Liver (tissue), 9 donors: ENCODE results near the gene KRTAP10-9. TPM values are rescaled to one million over a fixed set of nuclear protein-coding genes. Genes with fewer than 3 reads are reported as not detected.

Source experiments
- DNase-seq: peaks from one replicate; pipeline ENCODE4 v3.0.0-alpha.2; 2017; ENCODE audit warnings: low spot score
- H3K27ac ChIP-seq, 2 donors: one replicate each; pipeline ENCODE4 v1.7.0; 2013; ENCODE audit warnings: inconsistent platforms in 2 of 2, low read length in 2 of 2, control low read depth in 1 of 2, low read depth in 1 of 2, mild to moderate bottlenecking in 1 of 2
- H3K27me3 ChIP-seq, 4 donors: one replicate each; pipeline versions ENCODE4 v1.6.1 to v1.7.0; 2013; ENCODE audit warnings: low read length in 3 of 4, inconsistent platforms in 1 of 4, mild to moderate bottlenecking in 1 of 4, moderate library complexity in 1 of 4; ENCODE audit not compliant: control insufficient read depth in 4 of 4, insufficient read depth in 4 of 4
- H3K36me3 ChIP-seq, 4 donors: one replicate each; pipeline versions ENCODE4 v1.6.1 to v1.7.0; 2013; ENCODE audit warnings: low read length in 3 of 4, mild to moderate bottlenecking in 3 of 4, low read depth in 1 of 4, moderate library complexity in 1 of 4; ENCODE audit not compliant: control insufficient read depth in 4 of 4, insufficient read depth in 3 of 4
- H3K4me1 ChIP-seq, 4 donors: one replicate each; pipeline versions ENCODE4 v1.6.1 to v1.7.0; 2013; ENCODE audit warnings: low read length in 3 of 4, mild to moderate bottlenecking in 3 of 4, moderate library complexity in 1 of 4; ENCODE audit not compliant: control insufficient read depth in 4 of 4, insufficient read depth in 4 of 4
- H3K4me3 ChIP-seq, 3 donors: one replicate each; pipeline versions ENCODE4 v1.6.1 to v1.7.0; 2013; ENCODE audit warnings: low read length in 3 of 3, control low read depth in 1 of 3, low read depth in 1 of 3, mild to moderate bottlenecking in 1 of 3
- H3K9ac ChIP-seq, 2 donors: one replicate each; pipeline ENCODE4 v1.7.0; 2013; ENCODE audit warnings: low read length in 2 of 2, mild to moderate bottlenecking in 2 of 2, moderate library complexity in 2 of 2, control low read depth in 1 of 2, low read depth in 1 of 2
- H3K9me3 ChIP-seq, 4 donors: one replicate each; pipeline versions ENCODE4 v1.6.1 to v1.7.0; 2013; ENCODE audit warnings: low read length in 3 of 4; ENCODE audit not compliant: control insufficient read depth in 4 of 4
- ATF3 ChIP-seq: IDR thresholded peaks from 2 replicates; pipeline ENCODE4 v1.6.1; 2016; ENCODE audit warnings: antibody characterized with exemption
- CTCF ChIP-seq: fragments of 150-350 bp; IDR thresholded peaks from 2 replicates; pipeline ENCODE4 v1.5.1; 2017; ENCODE audit warnings: improper control_type of control experiment, low read depth, low read length; ENCODE audit not compliant: missing input control
- EGR1 ChIP-seq, 2 donors: IDR thresholded peaks; 2 replicates each; pipeline ENCODE4 v1.6.1; 2016 to 2018; ENCODE audit warnings: antibody characterized with exemption in 2 of 2, low read depth in 2 of 2
- FOXA1 ChIP-seq: IDR thresholded peaks from 2 replicates; pipeline ENCODE4 v1.6.1; 2016; ENCODE audit warnings: antibody characterized with exemption
- FOXA2 ChIP-seq: IDR thresholded peaks from 2 replicates; pipeline ENCODE4 v1.6.1; 2016; ENCODE audit warnings: antibody characterized with exemption
- GABPA ChIP-seq, 2 donors: IDR thresholded peaks in 1 of 2; conservative IDR thresholded peaks in 1 of 2; 2 replicates each; pipeline ENCODE4 v1.6.1; 2016; ENCODE audit warnings: antibody characterized with exemption in 2 of 2, mild to moderate bottlenecking in 1 of 2, moderate library complexity in 1 of 2
- HNF4A ChIP-seq, 2 donors: conservative IDR thresholded peaks; 2 replicates each; pipeline ENCODE4 v1.6.1; 2016; ENCODE audit warnings: antibody characterized with exemption in 2 of 2, mild to moderate bottlenecking in 2 of 2
- HNF4G ChIP-seq: IDR thresholded peaks from 2 replicates; pipeline ENCODE4 v1.6.1; 2016; ENCODE audit warnings: antibody characterized with exemption
- JUND ChIP-seq, 2 donors: IDR thresholded peaks; 2 replicates each; pipeline ENCODE4 v1.6.1; 2016; ENCODE audit warnings: antibody characterized with exemption in 2 of 2
- NR2F2 ChIP-seq: IDR thresholded peaks from 2 replicates; pipeline ENCODE4 v1.6.1; 2016; ENCODE audit warnings: antibody characterized with exemption
- RAD21 ChIP-seq, 2 donors: IDR thresholded peaks; 2 replicates each; pipeline ENCODE4 v1.6.1; 2016; ENCODE audit warnings: antibody characterized with exemption in 2 of 2, mild to moderate bottlenecking in 2 of 2
- REST ChIP-seq: IDR thresholded peaks from 2 replicates; pipeline ENCODE4 v1.6.1; 2016; ENCODE audit warnings: antibody characterized with exemption, mild to moderate bottlenecking
- SP1 ChIP-seq: IDR thresholded peaks from 2 replicates; pipeline ENCODE4 v1.6.1; 2018; ENCODE audit warnings: antibody characterized with exemption, mild to moderate bottlenecking
- TAF1 ChIP-seq: conservative IDR thresholded peaks from 2 replicates; pipeline ENCODE4 v1.6.1; 2016; ENCODE audit warnings: antibody characterized with exemption, mild to moderate bottlenecking
- YY1 ChIP-seq: IDR thresholded peaks from 2 replicates; pipeline ENCODE4 v1.6.1; 2016; ENCODE audit warnings: antibody characterized with exemption, mild to moderate bottlenecking
- ZBTB33 ChIP-seq: IDR thresholded peaks from 2 replicates; pipeline ENCODE4 v1.6.1; 2016; ENCODE audit warnings: antibody characterized with exemption
- WGBS: extraction: QIAGEN DNeasy Blood & Tissue Kit; methylation state at CpG from one replicate; pipeline ENCODE4 v1.1.7; 2013; 5-methylcytosine and 5-hydroxymethylcytosine counted together
- polyA plus RNA-seq, 2 donors: library from polyadenylated mRNA; stranded (reverse) in 1 of 2; unstranded in 1 of 2; fragments of 200-250 nt in 1 of 2; fragments of >200 nt in 1 of 2; fragmentation: Nextera tagmentation in 1 of 2; extraction: Ambion mirVana in 1 of 2; gene quantifications; one replicate each; pipeline versions ENCODE4 v1.2.1 to v1.2.3, GENCODE V29; 2013 to 2015
- total RNA-seq, 2 donors: library from RNA; depleted of rRNA; stranded (reverse); fragments of >200 nt; gene quantifications; one replicate each; pipeline ENCODE4 v1.2.3, GENCODE V29; 2014
- TF ChIP-seq, protein P1 (sequence below): IDR thresholded peaks from 2 replicates; pipeline ENCODE4 v1.6.1; 2016; ENCODE audit warnings: antibody characterized with exemption
- donor health status: healthy.
- donor health status: healthy.
- donor health status: healthy.
- donor health status: healthy.
- donor health status: healthy.

KRTAP10-9 gene
- total and polyA plus RNA-seq, 4 donors = not detected

DNA sequence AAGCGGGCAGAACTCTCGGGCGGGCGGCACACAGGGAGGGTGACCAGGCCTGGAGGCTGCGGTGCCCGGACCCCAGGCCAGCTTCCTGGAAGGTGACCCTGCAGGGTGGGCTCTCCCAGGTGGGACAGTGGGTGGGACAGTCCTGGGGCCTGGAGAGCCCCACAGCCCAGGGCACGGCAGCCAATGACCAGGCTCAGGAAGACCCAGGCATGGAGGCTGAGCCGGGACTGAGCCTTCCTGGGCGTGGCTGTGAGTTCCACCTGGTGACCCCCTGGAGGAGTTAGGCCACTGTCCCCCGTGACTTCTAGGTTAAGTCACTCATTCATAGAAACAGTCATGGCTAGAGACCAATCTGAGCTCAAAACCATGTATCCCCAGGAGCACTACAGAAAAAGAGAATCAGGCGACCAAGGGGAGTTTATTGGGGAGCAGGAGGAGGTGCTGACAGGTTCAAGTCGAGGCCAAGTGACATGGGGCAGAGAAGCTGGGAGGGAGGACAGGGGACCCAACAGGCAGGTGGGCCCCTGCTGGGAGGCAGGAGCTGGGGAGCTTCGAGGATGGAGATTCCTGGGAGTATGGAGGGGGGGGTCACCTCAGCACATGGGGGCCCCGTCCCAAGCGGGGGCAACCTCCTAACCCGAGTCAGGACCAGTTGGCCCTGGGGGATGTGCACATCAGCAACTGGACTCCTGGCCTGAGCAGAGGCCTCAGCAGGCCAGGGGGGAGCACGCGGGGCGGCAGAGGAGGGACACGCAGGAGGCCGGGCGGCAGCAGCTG lies 47.6 kb upstream of the KRTAP10-9 start:
- TF ChIP-seq ZBTB33 (no peak), JUND (IDR thresholded peaks at IDR 0.05) (no peak), REST (no peak), YY1 (no peak), TAF1 (no peak), ATF3 (no peak), EGR1 (IDR thresholded peaks at IDR 0.05; ENCODE audit: low read depth in 2 of 2) (no peak), SP1 (no peak), CTCF (no peak), FOXA1 (no peak), NR2F2 (no peak), HNF4G (no peak), FOXA2 (no peak), RAD21 (IDR thresholded peaks at IDR 0.05) (no peak)
- TF ChIP-seq, protein P1, sequence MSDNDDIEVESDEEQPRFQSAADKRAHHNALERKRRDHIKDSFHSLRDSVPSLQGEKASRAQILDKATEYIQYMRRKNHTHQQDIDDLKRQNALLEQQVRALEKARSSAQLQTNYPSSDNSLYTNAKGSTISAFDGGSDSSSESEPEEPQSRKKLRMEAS = no peak
- peak; percentile 14 for DNase-seq
- Histone ChIP-seq H3K4me3 (no peak overlapping the region), H3K27ac (no peak overlapping the region), H3K4me1 (peaks cover 0 to 13% (median 3%) of the 10 kb centered on the region in 4 donors), H3K36me3 (no peaks in the 10 kb centered on the region), H3K27me3 (no peaks in the 10 kb centered on the region), H3K9ac (no peak overlapping the region), H3K9me3 (peaks cover 0 to 4% (median 2%) of the 10 kb centered on the region in 4 donors)
- WGBS = 84% methylated on average over 22 of the region's 22 CpGs

- TF ChIP-seq EGR1 (IDR thresholded peaks at IDR 0.05; ENCODE audit: low read depth in 2 of 2) = no peak
- TF ChIP-seq FOXA2 = no peak
- no peak for TF ChIP-seq REST
- TF ChIP-seq, protein P1 = no peak
- no peak for TF ChIP-seq HNF4G
- TF ChIP-seq GABPA (IDR thresholded peaks at IDR 0.05 in 1 of 2, conservative IDR thresholded peaks at IDR 0.05 in 1 of 2) = no peak
- TF ChIP-seq HNF4A (conservative IDR thresholded peaks at IDR 0.05) = no peak
- TF ChIP-seq YY1 = no peak
- no peak for TF ChIP-seq JUND (IDR thresholded peaks at IDR 0.05)
- no peak for TF ChIP-seq FOXA1
- no peak for TF ChIP-seq NR2F2
- TF ChIP-seq SP1 = no peak
- no peak for TF ChIP-seq RAD21 (IDR thresholded peaks at IDR 0.05)
- Histone ChIP-seq H3K4me1 (peaks cover 0 to 7% (median 0%) of the 10 kb centered on the region in 4 donors), H3K4me3 (no peak overlapping the region), H3K36me3 (no peaks in the 10 kb centered on the region), H3K9ac (no peak overlapping the region), H3K27me3 (no peaks in the 10 kb centered on the region), H3K27ac (no peak overlapping the region), H3K9me3 (peaks cover 0 to 4% (median 2%) of the 10 kb centered on the region in 4 donors)
- 80% methylated on average over 7 of the region's 7 CpGs for WGBS
- no peak for DNase-seq
Observed at GRCh38 chr21:44579833-44580144, 47.1 kb upstream of the KRTAP10-9 start.
